WTC11 (cell line): ENCODE data around the gene MAP3K21. TPM values are rescaled to one million over a fixed set of nuclear protein-coding genes. Genes with fewer than 3 reads are reported as not detected.
A peak's percentile ranks its signal among the peaks of the same experiment; 100 is the strongest.

Experiments used
- ATAC-seq: fragments of 200-7000 bp; cut with Tn5 transposase; 2 replicates; pipeline ENCODE4 v1.10.0; 2021; ENCODE audit warnings: mild to moderate bottlenecking, moderate library complexity
- CTCF ChIA-PET: fragments of 300-600 bp; sonication (Branson Sonifier 250); formaldehyde crosslinking; loops from one replicate; lab custom pipeline; 2021; ENCODE audit warnings: antibody characterized with exemption; lab: Charles Lee
- POLR2A ChIA-PET: fragments of 350-600 bp; sonication (Branson Sonifier 250); formaldehyde crosslinking; loops from one replicate; lab custom pipeline; 2021; ENCODE audit warnings: antibody characterized with exemption; lab: Charles Lee
- DNase-seq: peaks from one replicate; pipeline ENCODE4 v3.0.0; 2021; ENCODE audit warnings: low spot score
- H3K27ac Mint-ChIP-seq: 2 replicates; pipeline ENCODE4 v1.8.0; 2021; ENCODE audit warnings: mixed read lengths
- H3K27me3 Mint-ChIP-seq: 2 replicates; pipeline ENCODE4 v1.8.0; 2021; ENCODE audit warnings: low read depth, mild to moderate bottlenecking, moderate library complexity, mixed read lengths
- H3K36me3 Mint-ChIP-seq: 2 replicates; pipeline ENCODE4 v1.8.0; 2021; ENCODE audit warnings: mixed read lengths
- H3K4me1 Mint-ChIP-seq: 2 replicates; pipeline ENCODE4 v1.8.0; 2022; ENCODE audit warnings: mixed read lengths
- H3K4me3 Mint-ChIP-seq: 2 replicates; pipeline ENCODE4 v1.8.0; 2021; ENCODE audit warnings: mild to moderate bottlenecking, moderate library complexity, mixed read lengths
- H3K9me3 Mint-ChIP-seq: 2 replicates; pipeline ENCODE4 v1.8.0; 2021; ENCODE audit warnings: mixed read lengths
- ATF3 ChIP-seq: sonication (generic); formaldehyde crosslinking; conservative IDR thresholded peaks from 2 replicates; pipeline ENCODE4 v1.8.1; 2022; ENCODE audit warnings: mild to moderate bottlenecking, missing genetic modification reagents
- ATF6 ChIP-seq: sonication (generic); formaldehyde crosslinking; IDR thresholded peaks from 2 replicates; pipeline ENCODE4 v1.8.1; 2023; ENCODE audit warnings: mild to moderate bottlenecking, missing genetic modification reagents
- GRHL2 ChIP-seq: fragments of 250-450 bp; sonication (Bioruptor Pico); IDR thresholded peaks from 2 replicates; pipeline ENCODE4 v1.8.0; 2022; ENCODE audit warnings: mild to moderate bottlenecking, moderate library complexity; ENCODE audit not compliant: insufficient replicate concordance, severe bottlenecking
- MAX ChIP-seq: sonication (generic); formaldehyde crosslinking; IDR thresholded peaks from 2 replicates; pipeline ENCODE4 v1.8.0; 2022; ENCODE audit warnings: mild to moderate bottlenecking, missing genetic modification reagents
- MLX ChIP-seq: sonication (generic); formaldehyde crosslinking; IDR thresholded peaks from 2 replicates; pipeline ENCODE4 v1.8.1; 2023; ENCODE audit warnings: mild to moderate bottlenecking, missing genetic modification reagents, moderate library complexity
- NFE2L1 ChIP-seq: sonication (generic); formaldehyde crosslinking; IDR thresholded peaks from 2 replicates; pipeline ENCODE4 v1.8.1; 2023; ENCODE audit warnings: missing genetic modification reagents
- NR2C2 ChIP-seq: sonication (generic); formaldehyde crosslinking; IDR thresholded peaks from 2 replicates; pipeline ENCODE4 v1.8.0; 2022; ENCODE audit warnings: mild to moderate bottlenecking, missing genetic modification reagents
- OVOL2 ChIP-seq: fragments of 250-450 bp; sonication (Bioruptor Pico); IDR thresholded peaks from 2 replicates; pipeline ENCODE4 v1.9.0; 2021; ENCODE audit warnings: mild to moderate bottlenecking, borderline replicate concordance
- RORB ChIP-seq: fragments of 250-450 bp; sonication (Bioruptor Pico); IDR thresholded peaks from 2 replicates; pipeline ENCODE4 v1.9.0; 2021; ENCODE audit warnings: mild to moderate bottlenecking
- TCF7 ChIP-seq: sonication (generic); formaldehyde crosslinking; IDR thresholded peaks from 2 replicates; pipeline ENCODE4 v1.8.0; 2022; ENCODE audit warnings: mild to moderate bottlenecking, low read depth, missing genetic modification reagents, moderate library complexity
- TEAD1 ChIP-seq: sonication (generic); formaldehyde crosslinking; IDR thresholded peaks from 2 replicates; pipeline ENCODE4 v1.8.0; 2022; ENCODE audit warnings: mild to moderate bottlenecking, missing genetic modification reagents
- USF1 ChIP-seq: sonication (generic); formaldehyde crosslinking; IDR thresholded peaks from 2 replicates; pipeline ENCODE4 v1.8.0; 2022; ENCODE audit warnings: mild to moderate bottlenecking, missing genetic modification reagents
- ZBTB43 ChIP-seq: sonication (generic); formaldehyde crosslinking; IDR thresholded peaks from 2 replicates; pipeline ENCODE4 v1.8.1; 2023; ENCODE audit warnings: mild to moderate bottlenecking, missing genetic modification reagents
- ZNF219 ChIP-seq: sonication (generic); formaldehyde crosslinking; IDR thresholded peaks from 2 replicates; pipeline ENCODE4 v1.8.0; 2023; ENCODE audit warnings: missing genetic modification reagents, mild to moderate bottlenecking, borderline replicate concordance
- ZNF232 ChIP-seq: sonication (generic); formaldehyde crosslinking; IDR thresholded peaks from 2 replicates; pipeline ENCODE4 v1.8.0; 2022; ENCODE audit warnings: mild to moderate bottlenecking, missing genetic modification reagents
- ZNF425 ChIP-seq: fragments of 250-450 bp; sonication (Bioruptor Pico); conservative IDR thresholded peaks from 2 replicates; pipeline ENCODE4 v1.9.0; 2021; ENCODE audit warnings: mild to moderate bottlenecking
- total RNA-seq: library from RNA; stranded (reverse); gene quantifications from 3 replicates; pipeline ENCODE4 v1.2.3, GENCODE V29; 2021
- TF ChIP-seq, protein P1 (sequence below): fragments of 250-450 bp; sonication (Bioruptor Pico); IDR thresholded peaks from 2 replicates; pipeline ENCODE4 v1.9.0; 2021; ENCODE audit warnings: mild to moderate bottlenecking

MAP3K21 gene
- total RNA-seq, 1 experiment from 2014 or later = 24.0 TPM

DNA sequence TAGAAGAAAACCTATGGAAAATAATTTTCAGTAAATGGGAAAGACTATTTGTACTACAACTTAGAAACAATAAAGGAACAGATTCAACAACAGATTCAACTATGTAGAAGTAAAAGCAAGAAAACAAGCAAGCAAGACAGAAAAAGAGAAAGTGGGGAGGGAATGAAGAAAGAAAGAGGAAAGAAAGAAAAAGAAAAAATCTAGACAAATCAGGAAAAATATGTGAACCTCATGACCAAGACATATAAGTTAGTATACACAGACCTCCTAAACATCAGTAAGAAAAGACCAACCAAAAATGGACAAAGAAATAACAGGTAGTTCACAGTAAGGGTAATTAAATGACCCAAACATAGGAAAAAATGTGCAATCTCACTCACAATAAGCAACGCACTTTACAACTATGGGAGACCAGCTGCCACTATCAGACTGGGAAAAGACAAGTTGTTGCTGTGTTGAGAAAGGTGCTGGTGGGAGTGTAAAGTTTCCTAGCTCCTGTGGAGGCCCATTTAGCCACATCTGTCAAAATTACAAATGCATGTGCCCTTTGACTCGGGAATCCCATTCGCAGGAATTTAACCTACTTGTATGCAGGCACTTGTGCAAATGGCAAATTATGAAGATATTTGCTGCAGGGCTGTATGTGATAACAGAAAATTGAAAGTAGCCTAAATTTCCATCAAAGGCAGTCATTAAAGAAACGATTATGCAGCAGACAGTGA lies 13.9 kb upstream of the MAP3K21 start:
- H3K27ac Mint-ChIP-seq = no peak overlapping the region
- CTCF ChIA-PET = no interaction called here
- peaks cover 10% of the 10 kb centered on the region for H3K9me3 Mint-ChIP-seq
- peaks cover 13% of the 10 kb centered on the region for H3K4me1 Mint-ChIP-seq
- POLR2A ChIA-PET = interaction anchor here (0.7 kb wide), 1 partner anchor 67 kb away, joined by 3 read pairs; no protein-coding TSS in a partner anchor
- H3K4me3 Mint-ChIP-seq = no peak overlapping the region
- DNase-seq = no peak
- TF ChIP-seq MAX (CRISPR knock-in tag) (no peak), TCF7 (CRISPR knock-in tag) (no peak), ZNF425 (CRISPR knock-in tag) (no peak), GRHL2 (CRISPR knock-in tag) (no peak), NR2C2 (no peak), ATF6 (CRISPR knock-in tag) (no peak)
- TF ChIP-seq, protein P1, sequence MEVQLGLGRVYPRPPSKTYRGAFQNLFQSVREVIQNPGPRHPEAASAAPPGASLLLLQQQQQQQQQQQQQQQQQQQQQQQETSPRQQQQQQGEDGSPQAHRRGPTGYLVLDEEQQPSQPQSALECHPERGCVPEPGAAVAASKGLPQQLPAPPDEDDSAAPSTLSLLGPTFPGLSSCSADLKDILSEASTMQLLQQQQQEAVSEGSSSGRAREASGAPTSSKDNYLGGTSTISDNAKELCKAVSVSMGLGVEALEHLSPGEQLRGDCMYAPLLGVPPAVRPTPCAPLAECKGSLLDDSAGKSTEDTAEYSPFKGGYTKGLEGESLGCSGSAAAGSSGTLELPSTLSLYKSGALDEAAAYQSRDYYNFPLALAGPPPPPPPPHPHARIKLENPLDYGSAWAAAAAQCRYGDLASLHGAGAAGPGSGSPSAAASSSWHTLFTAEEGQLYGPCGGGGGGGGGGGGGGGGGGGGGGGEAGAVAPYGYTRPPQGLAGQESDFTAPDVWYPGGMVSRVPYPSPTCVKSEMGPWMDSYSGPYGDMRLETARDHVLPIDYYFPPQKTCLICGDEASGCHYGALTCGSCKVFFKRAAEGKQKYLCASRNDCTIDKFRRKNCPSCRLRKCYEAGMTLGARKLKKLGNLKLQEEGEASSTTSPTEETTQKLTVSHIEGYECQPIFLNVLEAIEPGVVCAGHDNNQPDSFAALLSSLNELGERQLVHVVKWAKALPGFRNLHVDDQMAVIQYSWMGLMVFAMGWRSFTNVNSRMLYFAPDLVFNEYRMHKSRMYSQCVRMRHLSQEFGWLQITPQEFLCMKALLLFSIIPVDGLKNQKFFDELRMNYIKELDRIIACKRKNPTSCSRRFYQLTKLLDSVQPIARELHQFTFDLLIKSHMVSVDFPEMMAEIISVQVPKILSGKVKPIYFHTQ (CRISPR knock-in tag) = no peak
- H3K36me3 Mint-ChIP-seq = no peaks in the 10 kb centered on the region
- ATAC-seq = peak; percentile 22; the same call in 1 of the 2 replicates
- H3K27me3 Mint-ChIP-seq = no peaks in the 10 kb centered on the region

- Mint-ChIP-seq H3K27ac (no peak overlapping the region), H3K4me1 (peaks cover 13% of the 10 kb centered on the region), H3K9me3 (peaks cover 3% of the 10 kb centered on the region), H3K27me3 (no peaks in the 10 kb centered on the region), H3K36me3 (no peaks in the 10 kb centered on the region), H3K4me3 (no peak overlapping the region)
- ChIA-PET POLR2A (no interaction called here), CTCF (interaction anchor here (0.9 to 1.0 kb wide), 2 partner anchors 8 to 125 kb away, joined by 3 read pairs; no protein-coding TSS in a partner anchor)
- ATAC-seq (no peak), DNase-seq (no peak)
- TF ChIP-seq ZNF219 (no peak), ZNF425 (CRISPR knock-in tag) (no peak), ATF6 (CRISPR knock-in tag) (no peak), NFE2L1 (CRISPR knock-in tag) (no peak), ZNF232 (CRISPR knock-in tag) (no peak), USF1 (CRISPR knock-in tag) (no peak), MLX (CRISPR knock-in tag) (no peak), ATF3 (CRISPR knock-in tag) (no peak), RORB (CRISPR knock-in tag) (no peak), ZBTB43 (no peak), TEAD1 (CRISPR knock-in tag) (no peak), OVOL2 (CRISPR knock-in tag) (no peak)
These were observed 11.7 kb upstream of the MAP3K21 start for GRCh38 chr1:233315718-233316301.
